ENCODE results near the gene P2RY6.

- TF ChIP-seq CTCF (IDR thresholded peaks at IDR 0.05; ENCODE audit: low read depth, low read length): no peak
- TF ChIP-seq POLR2A (IDR thresholded peaks at IDR 0.05; ENCODE audit: extremely low read depth, insufficient read length): no peak
- TF ChIP-seq MAX (IDR thresholded peaks at IDR 0.05; ENCODE audit: low read depth, low read length): no peak
Observed at GRCh38 chr11:73294604-73295003, 22.5 kb downstream of the P2RY6 start.
